NT2/D1 (cell line): Measurements from ENCODE around the gene FRMD5.

Experiments
- YY1 ChIP-seq: IDR thresholded peaks from 2 replicates; pipeline ENCODE4 v1.6.1; 2011; ENCODE audit not compliant: insufficient read length, insufficient read depth
- ZNF274 ChIP-seq: IDR thresholded peaks from 2 replicates; pipeline ENCODE4 v1.6.1; 2011; ENCODE audit warnings: mild to moderate bottlenecking, low read depth, low read length

DNA sequence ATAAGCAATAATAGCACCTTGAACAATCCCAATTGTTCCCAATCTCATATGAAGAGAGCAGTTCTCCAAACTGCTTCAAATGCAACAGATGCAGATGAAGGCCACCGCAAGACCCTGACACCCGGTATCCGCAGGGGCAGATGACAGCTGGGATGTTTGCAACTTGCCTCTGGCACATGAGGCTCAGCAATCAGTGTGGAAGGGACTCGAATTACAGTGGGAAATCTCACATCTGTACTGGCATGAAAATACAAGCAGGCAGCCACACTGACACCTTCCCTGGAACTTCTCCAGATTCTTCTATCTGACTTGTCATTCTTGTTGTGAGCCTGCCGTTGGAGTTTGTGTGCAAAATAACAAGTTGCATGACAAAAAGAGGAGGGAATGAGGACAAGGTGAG lies 299.5 kb downstream of the FRMD5 start:
- TF ChIP-seq ZNF274, result no peak
- TF ChIP-seq YY1, result no peak
